Measurements from ENCODE around the gene LDB3. TPM values are rescaled to one million over a fixed set of nuclear protein-coding genes. Genes with fewer than 3 reads are reported as not detected.

Gene LDB3
- total and polyA plus RNA-seq, 9 of the 15 experiments (the other 6 are each of a cell fraction or from before 2014, with no cell fraction given): 0.03 TPM; not detected in 8

GRCh38 chr10:86700851-86701617, 32.7 kb downstream of the LDB3 start (continued):
- TF ChIP-seq CEBPZ (IDR thresholded peaks at IDR 0.05; ENCODE audit: borderline replicate concordance, low read depth, low read length) (no peak), RERE (CRISPR knock-in tag; IDR thresholded peaks at IDR 0.05; ENCODE audit: borderline replicate concordance) (no peak), ZNF282 (CRISPR knock-in tag; IDR thresholded peaks at IDR 0.05) (no peak), IRF1 (CRISPR knock-in tag; IDR thresholded peaks at IDR 0.05; ENCODE audit: borderline replicate concordance) (no peak), ZNF384 (IDR thresholded peaks at IDR 0.05; ENCODE audit: low read depth, low read length) (no peak), ZEB2 (IDR thresholded peaks at IDR 0.05) (no peak), POLR3G (IDR thresholded peaks at IDR 0.05; ENCODE audit: extremely low read depth, insufficient read length, insufficient replicate concordance) (no peak), HIVEP1 (CRISPR knock-in tag; IDR thresholded peaks at IDR 0.05) (no peak), SUPT5H (IDR thresholded peaks at IDR 0.05) (no peak), NONO (IDR thresholded peaks at IDR 0.05; ENCODE audit: low read depth in 2 of 2, low read length in 1 of 2) (no peak), ZNF830 (CRISPR knock-in tag; IDR thresholded peaks at IDR 0.05) (no peak), ATF6 (CRISPR knock-in tag; IDR thresholded peaks at IDR 0.05) (no peak), PRPF4 (IDR thresholded peaks at IDR 0.05; ENCODE audit: insufficient read depth, low read depth, low read length, poor library complexity, severe bottlenecking) (no peak)
